ENCODE results near the gene NPIPA1.
"Not testable (repeated sequence)": the region's sequence is repeated elsewhere in the genome, so short reads cannot be mapped to it uniquely, and the experiment has no call there.

- not testable (repeated sequence) for TF ChIP-seq FOXK2 (IDR thresholded peaks at IDR 0.05); FOXA1 (IDR thresholded peaks at IDR 0.05); FOXM1 (IDR thresholded peaks at IDR 0.05; ENCODE audit: borderline replicate concordance); ELF4 (IDR thresholded peaks at IDR 0.05); ARNT (IDR thresholded peaks at IDR 0.05); SUZ12 (IDR thresholded peaks at IDR 0.05); NFRKB (IDR thresholded peaks at IDR 0.05)
Measured at GRCh38 chr16:14923394-14924088, 13.7 kb upstream of the NPIPA1 start.
